HepG2 (cell line): ENCODE results near the gene TMX4. TPM values are rescaled to one million over a fixed set of nuclear protein-coding genes. Genes with fewer than 3 reads are reported as not detected.

ENCODE experiments used
- AGO2 ChIP-seq: fragments of 200-400 bp; formaldehyde crosslinking; optimal IDR thresholded peaks from 2 replicates; pipeline ENCODE3; 2017; ENCODE audit warnings: mild to moderate bottlenecking, low read depth, low read length, moderate library complexity
- BCL6 ChIP-seq: IDR thresholded peaks from 2 replicates; pipeline ENCODE4 v1.6.1; 2016; ENCODE audit warnings: missing genetic modification reagents, missing compliant biosample characterization
- ERF ChIP-seq: IDR thresholded peaks from 2 replicates; pipeline ENCODE4 v1.6.1; 2018; ENCODE audit warnings: missing biosample characterization, missing genetic modification reagents
- FOXA3 ChIP-seq: IDR thresholded peaks from 2 replicates; pipeline ENCODE4 v1.6.1; 2016; ENCODE audit warnings: missing genetic modification reagents, missing compliant biosample characterization
- HBP1 ChIP-seq: IDR thresholded peaks from 2 replicates; pipeline ENCODE4 v1.6.1; 2016; ENCODE audit warnings: low read depth, control low read depth
- PTBP1 ChIP-seq: fragments of 200-400 bp; formaldehyde crosslinking; IDR thresholded peaks from 2 replicates; pipeline ENCODE4 v1.6.1; 2018; ENCODE audit warnings: low read length, low read depth; ENCODE audit not compliant: poor library complexity, severe bottlenecking
- RCOR2 ChIP-seq: IDR thresholded peaks from 2 replicates; pipeline ENCODE4 v1.6.1; 2016; ENCODE audit warnings: missing biosample characterization, missing genetic modification reagents
- SAP130 ChIP-seq: IDR thresholded peaks from 2 replicates; pipeline ENCODE4 v1.6.1; 2016; ENCODE audit warnings: low read depth
- ZNF33A ChIP-seq: sonication (generic); formaldehyde crosslinking; IDR thresholded peaks from 2 replicates; pipeline ENCODE4 v1.5.1; 2020; ENCODE audit warnings: missing genetic modification reagents, mild to moderate bottlenecking, moderate library complexity, borderline replicate concordance
- ZNF546 ChIP-seq: sonication (generic); formaldehyde crosslinking; conservative IDR thresholded peaks from 2 replicates; pipeline ENCODE4 v1.8.1; 2023; ENCODE audit warnings: mild to moderate bottlenecking, missing genetic modification reagents
- ZNF572 ChIP-seq: sonication (generic); formaldehyde crosslinking; IDR thresholded peaks from 2 replicates; pipeline ENCODE4 v1.5.1; 2020; ENCODE audit warnings: mild to moderate bottlenecking, missing genetic modification reagents
- ZNF644 ChIP-seq: IDR thresholded peaks from 2 replicates; pipeline ENCODE4 v1.6.1; 2016; ENCODE audit warnings: low read depth
- ZNF646 ChIP-seq: sonication (generic); formaldehyde crosslinking; IDR thresholded peaks from 2 replicates; pipeline ENCODE4 v1.9.0; 2021; ENCODE audit warnings: mild to moderate bottlenecking, missing genetic modification reagents
- ZNF652 ChIP-seq: IDR thresholded peaks from 2 replicates; pipeline ENCODE4 v1.6.1; 2016; ENCODE audit warnings: low read depth, borderline replicate concordance
- ZNF674 ChIP-seq: sonication (generic); formaldehyde crosslinking; IDR thresholded peaks from 2 replicates; pipeline ENCODE4 v1.5.0; 2020; ENCODE audit warnings: low read depth, mild to moderate bottlenecking, missing genetic modification reagents
- ZNF841 ChIP-seq: sonication (generic); formaldehyde crosslinking; IDR thresholded peaks from 2 replicates; pipeline ENCODE4 v1.8.1; 2023; ENCODE audit warnings: missing genetic modification reagents, borderline replicate concordance
- ZXDC ChIP-seq: sonication (generic); formaldehyde crosslinking; IDR thresholded peaks from 2 replicates; pipeline ENCODE4 v1.5.0; 2020; ENCODE audit warnings: mild to moderate bottlenecking, missing genetic modification reagents
- polyA plus RNA-seq, 8 experiments: library from polyadenylated mRNA; depleted of rRNA in 3 of 8; stranded (reverse) in 7 of 8; unstranded in 1 of 8; fragments of >200 nt; fragmentation: Illumina TruSeq in 4 of 8; extraction: Trizol in 4 of 8; gene quantifications; 2 replicates each; pipeline versions ENCODE4 v1.2.1 to v1.2.3, GENCODE V29; 2011 to 2016; ENCODE audit warnings: low read depth in 4 of 8, missing spikeins in 1 of 8, mixed read lengths in 1 of 8; ENCODE audit not compliant: insufficient read depth in 1 of 8
- total RNA-seq, 5 experiments: library from RNA; depleted of rRNA; stranded (reverse); fragments of >200 nt; fragmentation: Illumina TruSeq; extraction: Trizol; gene quantifications; 2 replicates each; pipeline ENCODE4 v1.2.3, GENCODE V29; 2016; ENCODE audit warnings: low read depth in 1 of 5
- TF ChIP-seq, protein P1 (sequence below): sonication (generic); formaldehyde crosslinking; IDR thresholded peaks from 2 replicates; pipeline ENCODE4 v1.5.1; 2020; ENCODE audit warnings: missing genetic modification reagents, mild to moderate bottlenecking, borderline replicate concordance
- TF ChIP-seq, protein P2 (sequence below): IDR thresholded peaks from 2 replicates; pipeline ENCODE4 v1.6.1; 2018; ENCODE audit warnings: missing genetic modification reagents, mild to moderate bottlenecking, missing compliant biosample characterization

Gene TMX4
- total and polyA plus RNA-seq, 2 of the 13 experiments (the other 11 are each of a cell fraction or from before 2014, with no cell fraction given) = 7.6 to 21.4 TPM

DNA sequence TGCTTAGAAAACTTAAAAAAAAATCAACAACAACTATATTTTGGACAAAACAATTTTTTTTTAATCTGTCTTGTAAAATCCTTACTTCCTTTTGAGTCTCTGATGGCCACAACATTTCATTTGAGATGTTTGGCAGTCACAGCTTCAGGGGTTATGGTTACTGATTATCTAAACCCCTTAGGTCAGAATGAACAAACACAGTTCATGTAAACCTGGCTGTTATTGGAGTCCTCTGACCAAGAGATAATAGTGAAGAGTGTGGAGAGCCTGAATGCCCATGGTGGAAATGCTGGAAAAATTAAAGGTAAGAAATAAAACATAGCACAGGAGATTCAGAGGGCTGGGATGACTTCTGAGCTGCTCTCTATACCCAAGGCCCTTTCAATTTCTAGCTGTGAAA, 38.2 kb downstream of the TMX4 start (continued):
- TF ChIP-seq ZNF646 (CRISPR knock-in tag) = no peak
- no peak for TF ChIP-seq ZXDC (CRISPR knock-in tag)
- TF ChIP-seq ZNF674 (CRISPR knock-in tag) = no peak
- TF ChIP-seq HBP1 (CRISPR knock-in tag) = no peak
- no peak for TF ChIP-seq ZNF33A (CRISPR knock-in tag)
- peak; percentile 52; the same call in 1 of the 2 replicates for TF ChIP-seq ZNF644 (CRISPR knock-in tag)
- TF ChIP-seq FOXA3 (CRISPR knock-in tag) = peak; percentile 68
- 0 out of 2 replicates have a peak, but pooled peaks have one; percentile 5 for TF ChIP-seq ERF (CRISPR knock-in tag)
- TF ChIP-seq ZNF652 = no peak
- TF ChIP-seq, protein P1, sequence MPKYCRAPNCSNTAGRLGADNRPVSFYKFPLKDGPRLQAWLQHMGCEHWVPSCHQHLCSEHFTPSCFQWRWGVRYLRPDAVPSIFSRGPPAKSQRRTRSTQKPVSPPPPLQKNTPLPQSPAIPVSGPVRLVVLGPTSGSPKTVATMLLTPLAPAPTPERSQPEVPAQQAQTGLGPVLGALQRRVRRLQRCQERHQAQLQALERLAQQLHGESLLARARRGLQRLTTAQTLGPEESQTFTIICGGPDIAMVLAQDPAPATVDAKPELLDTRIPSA = no peak
- TF ChIP-seq RCOR2 (CRISPR knock-in tag) = no peak
- TF ChIP-seq ZNF841 (CRISPR knock-in tag) = no peak
- 0 out of 2 replicates have a peak, but pooled peaks have one; percentile 25 for TF ChIP-seq BCL6 (CRISPR knock-in tag)
- no peak for TF ChIP-seq ZNF546
- peak; percentile 58 for TF ChIP-seq SAP130 (CRISPR knock-in tag)
- TF ChIP-seq PTBP1 = no peak
- no peak for TF ChIP-seq AGO2
- no peak for TF ChIP-seq ZNF572 (CRISPR knock-in tag)
- TF ChIP-seq, protein P2, sequence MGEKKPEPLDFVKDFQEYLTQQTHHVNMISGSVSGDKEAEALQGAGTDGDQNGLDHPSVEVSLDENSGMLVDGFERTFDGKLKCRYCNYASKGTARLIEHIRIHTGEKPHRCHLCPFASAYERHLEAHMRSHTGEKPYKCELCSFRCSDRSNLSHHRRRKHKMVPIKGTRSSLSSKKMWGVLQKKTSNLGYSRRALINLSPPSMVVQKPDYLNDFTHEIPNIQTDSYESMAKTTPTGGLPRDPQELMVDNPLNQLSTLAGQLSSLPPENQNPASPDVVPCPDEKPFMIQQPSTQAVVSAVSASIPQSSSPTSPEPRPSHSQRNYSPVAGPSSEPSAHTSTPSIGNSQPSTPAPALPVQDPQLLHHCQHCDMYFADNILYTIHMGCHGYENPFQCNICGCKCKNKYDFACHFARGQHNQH = no peak
